Kidney glomerular epithelial cell (primary cell): ENCODE results near the gene STX7.
A peak's percentile ranks its signal among the peaks of the same experiment; 100 is the strongest.
"Not testable (repeated sequence)": the region's sequence is repeated elsewhere in the genome, so short reads cannot be mapped to it uniquely, and the experiment has no call there.

ENCODE experiments used
- DNase-seq: peaks from one replicate; lab custom pipeline; 2025; lab: John Stamatoyannopoulos, UW

STX7 gene, protein sequence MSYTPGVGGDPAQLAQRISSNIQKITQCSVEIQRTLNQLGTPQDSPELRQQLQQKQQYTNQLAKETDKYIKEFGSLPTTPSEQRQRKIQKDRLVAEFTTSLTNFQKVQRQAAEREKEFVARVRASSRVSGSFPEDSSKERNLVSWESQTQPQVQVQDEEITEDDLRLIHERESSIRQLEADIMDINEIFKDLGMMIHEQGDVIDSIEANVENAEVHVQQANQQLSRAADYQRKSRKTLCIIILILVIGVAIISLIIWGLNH

DNA sequence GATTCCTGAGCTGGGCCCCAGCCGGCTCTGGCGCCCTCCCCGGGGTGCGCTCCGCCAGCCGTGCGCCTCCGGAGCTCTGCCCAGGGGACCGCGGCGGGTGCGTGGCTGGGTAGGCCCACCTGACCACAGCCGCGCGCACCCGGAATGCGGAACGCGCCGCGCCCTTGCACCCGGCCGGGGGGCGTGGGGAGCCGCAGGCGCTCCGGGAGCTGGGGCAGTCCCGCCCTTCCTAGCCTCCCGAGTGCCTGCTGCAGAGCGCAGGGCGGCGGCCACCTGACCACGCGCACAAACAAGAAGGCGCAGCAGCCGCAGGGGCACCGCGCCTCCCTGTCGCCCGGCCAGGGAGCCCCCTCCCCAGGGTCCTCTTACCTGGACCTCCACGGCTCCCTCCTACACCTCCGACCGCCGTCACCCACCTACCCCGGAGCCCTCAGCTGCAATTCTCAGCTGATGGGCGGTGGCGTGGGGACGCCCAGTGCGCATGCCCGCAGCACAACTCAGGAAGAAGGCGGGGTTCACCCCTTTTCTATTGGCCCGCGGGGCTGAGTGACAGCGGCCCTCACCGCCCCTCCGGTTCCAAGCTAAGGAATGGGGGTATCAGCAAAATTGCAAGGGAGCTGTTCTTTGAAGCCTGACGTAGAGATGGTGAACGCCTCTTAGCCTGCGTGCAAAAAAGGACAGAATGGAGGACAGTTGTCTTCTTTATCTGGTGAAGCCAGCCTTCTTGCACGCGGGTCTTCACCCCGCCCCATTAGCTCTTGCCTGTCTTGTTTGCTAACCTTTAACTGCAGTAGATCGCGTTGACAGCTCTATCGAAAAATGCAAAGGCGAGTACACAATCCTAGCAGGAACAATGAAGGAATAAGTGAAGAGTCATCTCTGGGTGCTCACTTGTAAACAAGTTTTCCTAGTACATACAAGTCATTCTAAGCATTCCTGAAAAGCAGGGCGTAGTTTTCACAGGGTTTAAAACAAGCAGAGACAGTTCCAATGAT, at the start of gene STX7:
TSS of gene STX7 (minus strand) at position 479 of the 995 bp plus-strand sequence. CDS start 9,586 bp downstream, outside the sequence.
- DNase-seq: peak; percentile 82

DNA sequence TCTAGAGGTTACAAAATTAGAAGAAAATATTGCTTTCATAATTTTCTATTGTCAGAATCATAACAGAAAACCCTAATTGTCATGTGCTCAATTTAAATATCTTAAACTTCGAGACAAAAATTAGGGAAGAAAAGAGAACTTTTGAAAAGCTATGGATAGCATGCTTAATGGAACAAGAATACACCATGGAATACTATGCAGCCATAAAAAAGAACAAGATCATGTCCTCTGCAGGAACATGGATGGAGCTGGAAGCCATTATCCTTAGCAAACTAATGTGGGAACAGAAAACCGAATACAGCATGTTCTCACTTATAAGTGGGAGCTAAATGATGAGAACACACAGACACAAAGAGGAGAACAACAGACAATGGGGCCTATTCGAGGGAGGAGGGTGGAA, 47.2 kb upstream of the STX7 start:
- not testable (repeated sequence) for DNase-seq

DNA sequence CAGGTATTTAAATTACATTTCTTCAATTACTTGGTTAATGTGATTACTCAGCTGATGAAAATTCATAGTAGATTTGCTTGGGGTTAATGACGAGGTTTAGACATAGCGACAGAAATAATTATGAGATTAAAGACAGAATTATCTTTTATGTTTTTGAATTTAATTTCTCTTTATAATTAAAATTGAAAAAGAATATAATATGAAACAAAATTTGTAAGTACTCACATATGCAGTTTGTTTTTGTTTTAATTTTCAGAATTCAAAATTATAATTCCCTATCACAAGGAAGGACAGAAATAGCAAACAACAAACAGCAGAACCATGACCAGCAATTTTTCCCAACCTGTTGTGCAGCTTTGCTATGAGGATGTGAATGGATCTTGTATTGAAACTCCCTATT, 39.5 kb upstream of the STX7 start, which contains the start of gene TAAR8:
TSS of gene TAAR8 (plus strand) at position 301 of the 400 bp plus-strand sequence. CDS start at position 322, 21 bp downstream.
- DNase-seq: no peak

DNA sequence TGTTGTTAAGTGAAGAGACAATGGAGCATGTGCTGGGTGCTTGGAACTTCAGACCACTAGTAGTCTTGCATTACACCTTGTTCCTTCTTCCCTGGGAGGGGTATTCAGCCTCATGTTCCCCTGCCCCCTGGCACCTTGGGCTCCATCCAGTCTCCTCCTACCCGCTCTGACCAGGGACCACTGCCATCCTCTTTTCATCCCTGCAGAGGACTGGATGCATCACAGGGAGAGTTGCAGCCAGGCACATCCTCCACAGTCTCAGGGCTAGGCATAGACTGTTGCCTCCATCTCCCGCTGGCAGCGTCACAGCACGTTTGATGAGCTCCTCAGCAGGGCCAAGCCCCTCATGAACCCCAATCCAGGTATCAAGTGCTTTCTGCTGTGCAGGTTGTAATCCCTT, 38.3 kb upstream of the STX7 start:
- no peak for DNase-seq

DNA sequence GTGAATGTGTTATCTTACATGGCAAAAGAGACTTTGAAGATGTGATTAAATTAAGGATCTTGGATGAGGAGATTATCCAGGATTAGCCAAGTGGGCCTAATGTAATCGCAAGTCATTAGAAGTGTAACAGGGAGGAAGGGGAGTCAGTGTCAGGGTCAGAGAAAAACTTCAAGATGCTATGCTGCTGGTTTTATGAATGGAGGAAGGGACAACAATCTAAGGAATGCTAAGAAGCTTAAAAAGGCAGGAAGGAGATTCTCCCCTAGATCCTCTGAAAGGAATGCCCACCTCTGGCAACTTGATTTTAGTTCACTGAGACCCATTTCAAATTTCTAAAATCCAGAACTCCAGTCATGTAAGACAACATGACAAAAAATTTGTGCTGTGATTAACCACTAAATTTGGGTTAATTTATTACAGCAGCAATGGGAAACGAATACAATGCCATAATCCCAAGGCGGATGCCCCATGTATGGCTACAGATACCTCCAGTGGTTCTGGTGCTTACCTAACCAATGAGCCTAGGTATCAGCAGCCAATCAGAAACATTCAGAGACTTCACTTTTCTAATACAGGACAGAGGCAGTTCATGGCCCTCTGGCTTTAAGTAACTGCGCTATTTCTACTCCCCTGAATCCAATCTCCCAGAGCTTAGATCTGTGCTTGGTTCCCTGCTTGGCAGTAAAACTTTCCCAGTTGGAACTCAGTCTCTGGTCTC, 36.0 kb upstream of the STX7 start:
- DNase-seq: no peak

DNA sequence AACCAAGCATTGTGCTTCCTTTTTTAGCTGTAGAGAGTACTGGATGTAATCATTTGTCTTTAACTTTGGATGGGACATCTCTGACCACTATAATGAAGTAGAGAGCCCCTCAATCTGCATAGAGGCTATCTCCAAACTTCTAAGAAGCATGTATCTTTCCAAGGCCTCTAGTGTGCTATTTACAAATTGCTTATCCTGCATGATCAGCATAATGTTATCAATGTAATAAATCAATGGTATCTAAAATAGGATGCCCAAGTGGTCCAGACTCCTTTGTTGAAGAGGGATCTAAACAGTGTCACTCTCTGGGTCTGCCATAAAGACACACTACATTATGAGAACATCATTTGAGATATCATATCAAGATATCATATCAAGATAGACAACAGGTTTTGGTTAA, 31.9 kb upstream of the STX7 start:
- DNase-seq: no peak

DNA sequence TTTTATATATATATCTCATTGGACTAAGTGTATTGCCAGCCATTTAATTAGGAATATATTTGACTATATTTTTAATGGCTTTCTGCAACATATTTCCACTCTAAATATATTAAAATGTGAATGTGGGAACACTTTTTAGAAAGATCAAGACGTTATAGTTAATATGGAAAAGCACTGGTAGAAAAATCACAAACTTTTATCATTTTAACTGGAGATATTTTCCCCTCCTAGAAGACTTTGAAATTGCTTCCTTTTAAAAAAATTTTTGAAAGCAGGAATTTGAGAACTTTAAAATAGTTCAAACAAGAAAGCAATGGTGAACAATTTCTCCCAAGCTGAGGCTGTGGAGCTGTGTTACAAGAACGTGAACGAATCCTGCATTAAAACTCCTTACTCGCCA, 25.1 kb upstream of the STX7 start, which contains the start of gene TAAR9:
TSS of gene TAAR9 (plus strand) at position 301 of the 400 bp plus-strand sequence. CDS start at position 314, 13 bp downstream.
- no peak for DNase-seq

DNA sequence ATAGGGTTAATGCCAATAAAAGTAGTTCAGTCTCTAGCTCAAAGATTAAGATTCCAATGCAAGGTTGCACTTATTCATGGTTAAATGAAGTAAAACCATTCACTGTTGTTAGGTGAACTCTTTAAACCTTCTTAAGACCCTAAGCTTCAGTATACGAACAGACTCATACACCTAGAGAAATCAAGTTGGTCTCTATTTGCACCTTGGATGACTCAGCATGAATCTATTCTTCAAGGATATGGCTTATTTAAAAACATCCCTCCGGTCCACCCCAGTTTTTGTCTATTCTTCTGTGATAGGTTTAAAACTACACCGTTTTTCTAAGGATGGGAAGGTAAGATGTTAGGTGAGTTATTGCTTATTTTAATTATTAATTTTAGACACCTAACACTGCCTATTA, 24.2 kb upstream of the STX7 start:
- DNase-seq: no peak

DNA sequence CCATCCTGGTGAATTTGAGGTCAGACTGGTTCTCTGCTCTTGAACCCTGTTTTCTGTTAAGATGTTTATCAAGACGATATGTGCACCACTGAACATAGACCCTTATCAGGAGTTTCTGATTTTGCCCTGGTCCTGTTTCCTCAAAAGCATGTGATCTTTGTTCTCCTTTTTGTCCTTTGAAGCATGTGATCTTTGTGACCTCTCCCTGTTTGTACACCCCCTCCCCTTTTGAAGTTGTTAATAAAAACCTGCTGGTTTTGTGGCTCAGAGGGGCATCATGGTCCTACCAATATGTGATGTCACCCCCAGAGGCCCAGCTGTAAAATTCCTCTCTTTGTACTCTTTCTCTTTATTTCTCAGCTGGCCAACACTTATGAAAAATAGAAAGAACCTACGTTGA, 21.6 kb upstream of the STX7 start:
- DNase-seq: not testable (repeated sequence)

DNA sequence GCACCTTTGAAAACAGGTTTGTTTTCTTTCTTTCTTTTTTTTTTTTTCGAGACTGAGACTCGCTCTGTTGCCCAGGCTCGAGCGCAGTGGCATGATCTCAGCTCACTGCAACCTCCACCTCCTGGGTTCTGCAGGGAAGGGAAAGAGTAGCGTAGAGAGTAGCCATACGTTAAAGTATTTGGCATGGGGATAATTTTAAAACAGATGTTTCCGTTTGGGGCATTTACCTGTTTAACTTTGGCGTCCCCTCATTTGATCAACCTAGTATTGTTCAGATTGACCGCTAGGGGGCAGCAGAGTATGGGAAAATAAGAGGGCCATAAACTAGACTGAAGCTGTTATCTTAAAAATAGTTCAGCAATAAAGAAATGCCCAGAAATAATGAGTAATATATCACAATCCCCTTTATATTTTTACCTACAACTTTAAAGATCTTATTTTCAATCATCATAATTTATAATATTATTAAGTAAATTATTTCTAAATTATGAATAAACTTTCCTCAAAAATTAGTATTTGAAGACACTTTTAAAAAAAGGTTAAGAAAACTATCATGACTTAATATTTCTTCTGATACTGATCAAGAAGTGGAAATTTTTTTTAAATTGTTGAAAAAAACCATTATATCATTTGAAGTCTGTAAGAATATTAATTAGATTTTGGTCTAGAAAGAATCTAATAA, 17.5 kb upstream of the STX7 start:
- peak; percentile 76 for DNase-seq

DNA sequence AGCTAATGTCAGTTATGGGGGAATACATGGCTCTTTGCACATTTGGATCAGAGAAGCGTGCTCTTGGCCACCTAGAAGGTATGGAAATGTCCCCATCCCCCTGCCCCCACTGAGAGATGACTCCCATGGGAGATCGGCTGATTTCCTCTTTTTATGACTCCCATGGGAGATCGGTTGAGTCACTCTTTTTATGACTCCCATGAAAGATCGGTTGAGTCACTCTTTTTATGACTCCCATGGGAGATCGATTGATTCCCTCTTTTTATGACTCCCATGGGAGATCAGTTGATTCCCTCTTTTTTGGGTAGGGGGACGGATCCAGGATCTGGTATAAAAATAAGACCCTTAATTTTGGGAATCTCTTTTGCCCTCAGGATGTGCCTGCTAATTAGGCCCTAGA, 14.9 kb upstream of the STX7 start:
- DNase-seq: no peak

DNA sequence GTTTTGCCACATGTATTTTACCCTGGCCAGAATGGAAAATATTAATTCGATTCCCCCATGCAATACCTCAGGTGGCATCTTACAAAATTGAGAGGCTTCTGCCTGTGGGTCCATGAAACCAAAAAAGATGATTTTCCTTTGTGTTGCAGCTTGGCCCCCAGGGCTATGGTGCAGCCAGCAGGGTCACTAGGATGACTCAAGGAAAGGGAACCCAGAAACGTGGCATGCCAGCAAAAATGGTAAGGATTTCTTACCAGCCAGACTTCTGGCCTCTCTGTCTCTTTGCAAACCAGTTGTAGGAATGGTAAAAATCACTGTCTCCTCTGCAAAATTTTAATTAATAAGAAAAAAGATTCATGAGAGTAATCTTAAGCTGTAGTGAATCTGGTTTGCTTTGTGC, 13.5 kb upstream of the STX7 start:
- DNase-seq: no peak

DNA sequence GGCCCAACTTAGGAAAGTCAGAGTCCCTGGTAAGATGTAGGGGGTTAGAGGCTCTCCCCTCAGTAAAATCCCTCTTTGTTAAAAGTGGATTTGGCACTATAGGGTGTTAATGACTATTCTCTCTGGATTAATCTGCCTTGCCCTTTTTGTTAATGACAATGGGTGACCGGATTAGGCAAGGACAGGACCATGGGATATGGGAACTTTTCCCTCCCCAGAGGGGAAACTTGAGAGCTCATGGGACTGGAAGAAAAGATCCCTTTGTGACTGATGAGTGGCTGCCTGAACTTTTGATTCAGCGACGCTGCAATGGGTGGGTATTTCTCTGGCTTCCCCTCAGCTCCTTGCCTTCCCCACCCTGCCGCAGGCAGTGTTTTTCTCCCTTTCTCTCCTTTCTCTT, 12.9 kb upstream of the STX7 start:
- DNase-seq: no peak

DNA sequence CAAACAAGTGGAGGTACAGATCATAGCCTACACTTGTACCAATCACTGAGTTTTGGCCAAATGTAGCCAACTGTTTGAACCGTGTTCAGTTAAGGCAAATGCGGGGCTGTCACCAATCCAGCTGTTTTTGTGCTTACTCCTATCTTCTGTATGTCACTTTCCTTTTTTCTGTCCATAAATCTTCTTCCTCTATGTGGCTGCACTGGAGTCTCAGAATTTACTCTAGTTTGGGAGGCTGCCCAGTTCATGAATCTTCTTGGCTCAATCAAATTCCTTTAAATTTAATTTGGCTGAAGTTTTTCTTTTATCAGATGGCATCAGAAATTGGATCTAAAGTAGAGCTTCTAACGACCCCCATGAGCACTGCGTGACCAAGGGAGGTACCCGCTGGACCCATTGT, 11.7 kb upstream of the STX7 start:
- DNase-seq: no peak

DNA sequence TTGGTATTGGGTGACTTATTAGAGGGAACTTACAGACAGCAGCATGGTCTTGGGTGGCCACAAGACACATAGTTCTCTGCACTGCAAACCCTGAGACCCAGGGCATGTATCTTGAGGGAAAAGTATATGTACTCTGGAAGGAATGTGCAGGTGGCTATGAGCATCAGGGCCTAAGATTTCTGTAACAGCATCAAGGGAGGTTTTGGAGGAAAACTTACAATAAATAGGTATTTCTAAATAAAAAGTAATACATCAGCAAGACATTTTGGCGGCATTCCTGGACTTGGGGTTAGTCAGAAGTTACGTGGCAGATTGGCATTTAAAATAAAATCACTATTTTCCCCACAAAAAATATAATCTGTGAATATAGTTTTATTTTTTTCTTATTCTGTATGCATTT, 8.0 kb upstream of the STX7 start:
- no peak for DNase-seq

DNA sequence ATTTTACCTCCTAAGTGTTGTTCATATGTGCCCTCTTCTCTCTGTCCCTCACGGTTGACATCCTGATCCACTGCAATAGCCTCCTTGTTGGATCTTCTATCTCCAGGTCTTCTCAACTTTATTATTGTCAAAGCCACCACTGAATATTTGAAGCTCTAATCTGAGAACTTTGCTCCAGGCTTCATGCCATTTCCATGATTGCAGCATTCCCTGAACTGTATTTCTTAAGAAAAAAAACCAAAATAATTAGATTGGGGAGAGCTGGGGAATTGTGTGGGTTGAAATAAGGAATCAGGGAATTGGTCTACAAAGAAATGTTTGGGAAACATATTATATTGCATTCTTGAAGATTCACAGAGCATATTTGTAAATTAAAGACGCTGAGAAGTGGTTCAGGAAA, 2.5 kb upstream of the STX7 start:
- DNase-seq: no peak

DNA sequence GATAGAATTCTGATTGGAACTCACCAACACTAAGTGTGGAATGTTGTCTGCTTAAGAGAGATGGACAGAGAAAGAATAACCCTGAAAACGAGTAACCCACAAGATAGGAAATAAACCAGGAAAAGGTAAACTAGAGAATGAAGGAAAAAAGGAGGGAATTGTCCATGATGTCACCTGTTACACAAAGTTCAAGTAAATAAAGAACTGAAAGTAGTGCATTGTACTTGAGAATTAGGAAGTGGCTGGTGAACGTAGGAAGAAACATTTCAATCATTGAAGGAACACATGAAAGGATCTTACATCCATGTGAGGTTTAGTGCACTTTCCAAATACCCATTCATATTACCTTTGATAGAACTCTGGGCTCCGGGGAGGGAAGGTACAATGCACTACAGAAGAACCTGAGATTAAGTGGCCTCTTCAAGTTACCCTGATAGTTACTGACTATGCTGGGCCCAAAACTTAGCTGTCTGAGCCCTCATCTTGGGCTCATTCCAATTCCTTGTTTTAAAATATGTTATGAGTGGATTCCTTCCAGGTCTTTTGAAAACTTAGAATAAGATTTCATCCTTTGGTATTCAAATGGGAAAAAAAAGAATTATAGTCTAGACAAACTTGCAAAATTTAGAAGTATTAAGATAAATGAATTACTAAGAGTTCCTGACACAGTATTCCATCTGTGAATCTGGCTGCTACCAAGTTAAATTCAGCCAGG, 1.1 kb upstream of the STX7 start:
- DNase-seq: no peak

DNA sequence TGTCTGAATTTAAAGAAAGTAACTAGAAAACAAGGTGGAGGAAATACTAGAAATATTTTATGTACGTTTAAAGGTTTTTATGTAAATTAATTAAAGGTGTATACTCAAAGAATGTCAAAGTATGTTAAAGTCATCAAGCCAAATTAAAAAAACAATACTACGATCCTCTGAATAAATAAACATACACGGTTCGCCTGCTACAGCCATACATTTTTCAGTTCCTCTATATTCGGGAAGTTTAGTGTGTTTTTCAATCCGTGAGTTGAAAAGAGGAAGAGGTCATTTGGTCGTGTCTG, 626 bp downstream of the STX7 start:
- DNase-seq: no peak

DNA sequence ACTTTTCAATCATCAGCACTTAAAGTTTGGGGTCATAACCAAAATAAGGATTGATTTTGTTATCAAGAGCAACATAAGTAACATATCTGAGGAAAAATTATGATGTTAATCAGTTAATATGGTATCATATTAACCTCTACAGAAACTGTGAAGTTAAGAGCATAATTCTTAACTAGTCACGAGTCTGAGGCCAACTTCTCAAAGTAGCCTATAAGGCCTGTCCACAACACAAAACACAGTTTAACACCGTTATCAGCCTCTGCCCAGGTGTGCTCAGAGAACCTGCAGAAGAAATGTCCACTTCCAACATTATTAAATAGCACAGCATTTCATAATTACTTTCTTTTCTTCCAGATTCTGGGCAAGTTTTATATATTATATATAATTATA, 1.1 kb downstream of the STX7 start:
- DNase-seq: no peak

DNA sequence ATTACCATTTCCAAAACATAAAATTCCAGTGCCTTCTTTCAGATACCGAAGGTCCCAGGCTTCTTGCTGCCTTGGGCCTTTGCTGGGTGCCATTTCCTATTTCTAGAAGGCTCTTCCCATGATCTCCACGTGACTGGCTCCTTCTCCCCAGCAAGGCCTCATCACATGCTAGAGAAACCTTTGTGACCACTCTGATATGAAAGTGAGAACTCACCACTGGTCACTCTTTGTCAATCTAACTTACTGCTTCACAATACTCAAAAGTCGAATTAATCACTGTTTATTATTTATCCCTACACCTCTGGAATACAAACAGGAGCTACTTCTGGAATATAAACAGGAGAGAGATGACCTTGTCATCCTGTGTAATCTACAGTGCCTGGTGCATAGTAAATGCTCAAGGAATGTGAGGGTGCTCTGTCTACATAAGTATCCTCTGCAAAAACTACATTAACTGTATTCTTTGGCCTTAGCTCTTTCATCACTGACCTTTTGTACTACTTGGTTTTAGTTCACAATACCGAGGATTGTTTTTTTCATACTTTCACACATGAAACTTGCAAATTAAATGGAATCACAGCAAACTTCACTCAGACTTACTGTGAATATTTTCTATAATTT, 1.6 kb downstream of the STX7 start:
- peak; percentile 2 for DNase-seq
